ENCODE measurements around the gene TXNRD2.
A peak's percentile ranks its signal among the peaks of the same experiment; 100 is the strongest.

TXNRD2 gene

DNA sequence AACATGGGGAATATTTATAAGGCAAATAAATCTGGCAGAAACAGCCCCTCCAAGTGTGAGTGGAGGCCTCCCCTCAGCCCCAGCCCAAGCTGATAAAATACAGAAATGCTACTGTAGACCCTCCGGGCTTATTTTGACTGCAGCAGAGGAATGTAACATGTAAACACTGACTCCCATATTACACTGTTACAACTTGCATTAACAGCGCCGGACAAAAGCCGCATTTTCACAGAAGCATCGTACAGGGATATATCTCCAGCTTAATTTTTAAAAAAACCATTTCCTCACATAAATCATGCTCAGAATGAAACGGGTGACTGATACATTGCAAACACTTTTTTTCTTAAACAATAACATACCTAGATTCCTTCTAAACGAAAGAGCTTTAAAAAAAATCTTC lies 36.7 kb downstream of the TXNRD2 start:
- H3K79me1 ChIP-seq (replicated peaks; ENCODE audit: low read length, poor library complexity, severe bottlenecking), result no peaks in the 10 kb centered on the region
- no peak overlapping the region for H3K27ac ChIP-seq (ENCODE audit: low read length, poor library complexity, severe bottlenecking)
- no peak overlapping the region for H2AFZ ChIP-seq (ENCODE audit: low read depth, low read length)
- no peaks in the 10 kb centered on the region for H3K9me3 ChIP-seq (ENCODE audit: control insufficient read depth, low read length)
- DNase-seq, result no peak
- no peak overlapping the region for H2AK5ac ChIP-seq (ENCODE audit: low read length, severe bottlenecking)
- H3K14ac ChIP-seq (ENCODE audit: low read length in 2 of 2), result no peak overlapping the region
- H3K9ac ChIP-seq (ENCODE audit: low read length), result no peak overlapping the region
- no peak overlapping the region for H3K23ac ChIP-seq (ENCODE audit: low read length in 2 of 2)
- no peaks in the 10 kb centered on the region for H3K27me3 ChIP-seq (ENCODE audit: control insufficient read depth in 1 of 2, insufficient read depth in 1 of 2, low read length in 2 of 2)
- WGBS, result 16% methylated on average over 6 of the region's 7 CpGs
- no peak overlapping the region for H4K8ac ChIP-seq (ENCODE audit: low read length)
- no peak overlapping the region for H3K18ac ChIP-seq (ENCODE audit: low read depth in 1 of 2, low read length in 2 of 2)
- peaks cover 6 to 17% of the 10 kb centered on the region in 2 experiments for H3K36me3 ChIP-seq (ENCODE audit: control insufficient read depth in 1 of 2, insufficient read depth in 2 of 2, low read depth in 1 of 2, low read length in 2 of 2)
- no peak overlapping the region for H4K91ac ChIP-seq (ENCODE audit: low read length)
- no peak overlapping the region for H2BK120ac ChIP-seq (ENCODE audit: low read depth, low read length)
- no peak overlapping the region for H3K4me3 ChIP-seq (ENCODE audit: insufficient read depth in 1 of 2, low read depth in 1 of 2, low read length in 2 of 2)
- H2BK15ac ChIP-seq (ENCODE audit: low read depth, poor library complexity, severe bottlenecking), result no peak overlapping the region
- H2BK5ac ChIP-seq (ENCODE audit: low read depth, low read length, poor library complexity, severe bottlenecking), result no peak overlapping the region
- H3K4me1 ChIP-seq (ENCODE audit: control insufficient read depth, insufficient read depth, low read depth, low read length), result peaks cover 40% of the 10 kb centered on the region
- no peak overlapping the region for H3K4ac ChIP-seq (ENCODE audit: low read depth in 1 of 2, low read length in 2 of 2)
- no peak overlapping the region for H2BK12ac ChIP-seq (ENCODE audit: low read length in 2 of 2)
- H3K4me2 ChIP-seq (ENCODE audit: low read length, poor library complexity, severe bottlenecking), result no peak overlapping the region

DNA sequence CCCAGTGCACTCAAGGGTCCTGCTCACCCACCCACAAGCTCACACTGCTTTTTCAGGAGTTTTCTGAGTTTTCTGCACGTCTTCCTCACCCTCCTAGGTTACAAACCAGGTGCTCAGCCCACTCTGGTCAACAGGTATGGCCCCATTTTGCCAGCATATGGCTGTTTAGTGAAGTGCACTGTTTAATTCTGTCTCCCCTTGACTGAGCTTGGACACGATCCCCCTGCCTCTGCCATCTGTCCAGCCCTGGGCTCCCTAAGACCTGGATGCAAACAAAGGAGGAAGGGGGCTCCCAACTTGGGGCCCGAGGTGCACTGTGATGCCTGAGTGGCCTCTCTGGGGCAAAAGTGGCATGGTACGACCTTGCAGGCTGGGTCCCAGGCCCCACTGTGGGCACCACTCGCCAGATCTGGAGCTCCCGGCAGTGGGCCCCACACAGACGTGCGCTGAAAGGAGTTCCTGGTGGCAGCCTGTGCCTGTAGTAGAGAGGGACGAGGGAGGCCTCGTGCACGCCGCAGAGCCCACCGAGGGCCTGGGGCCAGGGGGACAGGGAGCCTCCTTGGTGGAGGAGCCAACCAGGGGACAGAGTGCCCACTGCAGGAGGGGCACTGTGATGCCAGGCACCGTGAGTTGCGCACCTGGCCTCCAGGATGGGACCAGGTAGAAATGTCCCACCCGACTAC lies 37.3 kb downstream of the TXNRD2 start:
- H3K4me3 ChIP-seq (ENCODE audit: insufficient read depth in 1 of 2, low read depth in 1 of 2, low read length in 2 of 2), result no peak overlapping the region
- peaks cover 34% of the 10 kb centered on the region for H3K4me1 ChIP-seq (ENCODE audit: control insufficient read depth, insufficient read depth, low read depth, low read length)
- no peak overlapping the region for H3K14ac ChIP-seq (ENCODE audit: low read length in 2 of 2)
- H3K27me3 ChIP-seq (ENCODE audit: control insufficient read depth in 1 of 2, insufficient read depth in 1 of 2, low read length in 2 of 2), result no peaks in the 10 kb centered on the region
- peak overlapping the region; percentile 60 for H4K91ac ChIP-seq (ENCODE audit: low read length)
- no peak overlapping the region for H2AFZ ChIP-seq (ENCODE audit: low read depth, low read length)
- no peak overlapping the region for H3K4me2 ChIP-seq (ENCODE audit: low read length, poor library complexity, severe bottlenecking)
- peak overlapping the region; percentile 44 for H2BK15ac ChIP-seq (ENCODE audit: low read depth, poor library complexity, severe bottlenecking)
- H3K9ac ChIP-seq (ENCODE audit: low read length), result no peak overlapping the region
- no peak overlapping the region for H4K8ac ChIP-seq (ENCODE audit: low read length)
- H2BK12ac ChIP-seq (ENCODE audit: low read length in 2 of 2), result peak overlapping the region in 1 of 2 experiments; percentile 87
- H2BK5ac ChIP-seq (ENCODE audit: low read depth, low read length, poor library complexity, severe bottlenecking), result no peak overlapping the region
- H3K18ac ChIP-seq (ENCODE audit: low read depth in 1 of 2, low read length in 2 of 2), result no peak overlapping the region
- no peak for DNase-seq
- peak overlapping the region; percentile 13 to 30 for H3K4ac ChIP-seq (ENCODE audit: low read depth in 1 of 2, low read length in 2 of 2)
- peaks cover 3 to 17% of the 10 kb centered on the region in 2 experiments for H3K36me3 ChIP-seq (ENCODE audit: control insufficient read depth in 1 of 2, insufficient read depth in 2 of 2, low read depth in 1 of 2, low read length in 2 of 2)
- peak overlapping the region; percentile 50 for H2AK5ac ChIP-seq (ENCODE audit: low read length, severe bottlenecking)
- no peak overlapping the region for H3K23ac ChIP-seq (ENCODE audit: low read length in 2 of 2)
- no peaks in the 10 kb centered on the region for H3K9me3 ChIP-seq (ENCODE audit: control insufficient read depth, low read length)
- whole genome bisulfite sequencing, result 92% methylated on average over 16 of the region's 16 CpGs
- H3K27ac ChIP-seq (ENCODE audit: low read length, poor library complexity, severe bottlenecking), result no peak overlapping the region
- H2BK120ac ChIP-seq (ENCODE audit: low read depth, low read length), result peak overlapping the region; percentile 43
- H3K79me1 ChIP-seq (replicated peaks; ENCODE audit: low read length, poor library complexity, severe bottlenecking), result no peaks in the 10 kb centered on the region

DNA sequence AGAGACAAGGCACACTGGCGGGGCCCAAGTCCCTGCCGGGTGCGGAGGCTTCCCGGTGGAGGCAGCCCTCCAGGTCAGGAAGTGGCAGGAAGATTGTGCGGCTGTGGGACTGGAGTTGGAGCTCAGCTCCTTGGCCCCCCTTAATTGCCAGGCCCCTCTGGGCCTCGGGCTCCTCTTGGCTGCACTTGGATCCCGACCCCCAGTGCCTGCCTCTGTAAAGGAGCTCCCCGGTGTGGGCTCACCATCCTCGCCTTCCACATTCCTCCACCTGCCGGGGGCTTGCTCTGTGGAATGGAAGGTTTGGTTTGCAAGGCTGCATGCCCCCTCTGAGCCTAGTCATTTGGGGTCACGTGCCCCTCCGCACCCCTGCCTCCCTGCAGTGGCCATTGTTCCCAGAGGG lies 38.1 kb downstream of the TXNRD2 start:
- H3K18ac ChIP-seq (ENCODE audit: low read depth in 1 of 2, low read length in 2 of 2), result peak overlapping the region in 1 of 2 experiments; percentile 6
- no peak overlapping the region for H3K4me2 ChIP-seq (ENCODE audit: low read length, poor library complexity, severe bottlenecking)
- H3K9ac ChIP-seq (ENCODE audit: low read length), result no peak overlapping the region
- peak overlapping the region; percentile 25 for H4K91ac ChIP-seq (ENCODE audit: low read length)
- H3K27ac ChIP-seq (ENCODE audit: low read length, poor library complexity, severe bottlenecking), result no peak overlapping the region
- no peak overlapping the region for H3K4me3 ChIP-seq (ENCODE audit: insufficient read depth in 1 of 2, low read depth in 1 of 2, low read length in 2 of 2)
- H3K4me1 ChIP-seq (ENCODE audit: control insufficient read depth, insufficient read depth, low read depth, low read length), result peaks cover 34% of the 10 kb centered on the region
- H3K27me3 ChIP-seq (ENCODE audit: control insufficient read depth in 1 of 2, insufficient read depth in 1 of 2, low read length in 2 of 2), result no peaks in the 10 kb centered on the region
- no peaks in the 10 kb centered on the region for H3K9me3 ChIP-seq (ENCODE audit: control insufficient read depth, low read length)
- DNase-seq, result no peak
- WGBS, result 76% methylated on average over 12 of the region's 12 CpGs
- no peak overlapping the region for H2AFZ ChIP-seq (ENCODE audit: low read depth, low read length)
- peak overlapping the region; percentile 31 for H4K8ac ChIP-seq (ENCODE audit: low read length)
- H3K4ac ChIP-seq (ENCODE audit: low read depth in 1 of 2, low read length in 2 of 2), result no peak overlapping the region
- H3K79me1 ChIP-seq (replicated peaks; ENCODE audit: low read length, poor library complexity, severe bottlenecking), result no peaks in the 10 kb centered on the region
- H2BK120ac ChIP-seq (ENCODE audit: low read depth, low read length), result no peak overlapping the region
- no peak overlapping the region for H2BK15ac ChIP-seq (ENCODE audit: low read depth, poor library complexity, severe bottlenecking)
- peak overlapping the region in 1 of 2 experiments; percentile 18 for H3K14ac ChIP-seq (ENCODE audit: low read length in 2 of 2)
- no peak overlapping the region for H2BK12ac ChIP-seq (ENCODE audit: low read length in 2 of 2)
- no peak overlapping the region for H3K23ac ChIP-seq (ENCODE audit: low read length in 2 of 2)
- peak overlapping the region; percentile 38 for H2AK5ac ChIP-seq (ENCODE audit: low read length, severe bottlenecking)
- H2BK5ac ChIP-seq (ENCODE audit: low read depth, low read length, poor library complexity, severe bottlenecking), result no peak overlapping the region
- H3K36me3 ChIP-seq (ENCODE audit: control insufficient read depth in 1 of 2, insufficient read depth in 2 of 2, low read depth in 1 of 2, low read length in 2 of 2), result peaks cover 10 to 14% of the 10 kb centered on the region in 2 experiments

DNA sequence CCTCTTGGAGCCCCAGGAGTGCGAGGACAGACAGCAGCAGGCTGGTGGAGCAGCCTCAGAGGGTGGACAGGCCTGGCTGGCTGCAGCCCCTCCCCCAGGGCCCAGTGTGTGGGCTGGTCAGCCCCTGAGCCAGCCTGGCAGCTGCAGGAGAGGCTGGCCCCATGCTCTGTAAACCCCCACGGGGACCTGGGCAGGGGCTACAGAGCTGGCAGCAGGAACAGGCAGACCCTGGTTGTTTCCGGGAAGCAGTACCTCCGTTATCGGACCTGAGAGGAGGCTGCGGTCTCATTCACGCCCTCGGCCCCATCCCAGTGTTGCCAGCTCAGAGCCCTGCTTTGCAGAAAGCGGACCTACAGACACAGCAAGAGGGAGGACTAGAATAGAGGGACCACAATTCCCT lies 38.6 kb downstream of the TXNRD2 start:
- Histone ChIP-seq H3K18ac (ENCODE audit: low read depth in 1 of 2, low read length in 2 of 2) (peak overlapping the region; percentile 6 to 10), H3K4ac (ENCODE audit: low read depth in 1 of 2, low read length in 2 of 2) (peak overlapping the region in 1 of 2 experiments; percentile 45), H3K4me3 (ENCODE audit: insufficient read depth in 1 of 2, low read depth in 1 of 2, low read length in 2 of 2) (no peak overlapping the region), H3K36me3 (ENCODE audit: control insufficient read depth in 1 of 2, insufficient read depth in 2 of 2, low read depth in 1 of 2, low read length in 2 of 2) (peaks cover 13 to 15% of the 10 kb centered on the region in 2 experiments), H3K9ac (ENCODE audit: low read length) (no peak overlapping the region), H3K14ac (ENCODE audit: low read length in 2 of 2) (peak overlapping the region in 1 of 2 experiments; percentile 18), H2BK15ac (ENCODE audit: low read depth, poor library complexity, severe bottlenecking) (no peak overlapping the region), H3K27me3 (ENCODE audit: control insufficient read depth in 1 of 2, insufficient read depth in 1 of 2, low read length in 2 of 2) (no peaks in the 10 kb centered on the region), H3K4me2 (ENCODE audit: low read length, poor library complexity, severe bottlenecking) (no peak overlapping the region), H2BK120ac (ENCODE audit: low read depth, low read length) (no peak overlapping the region), H3K27ac (ENCODE audit: low read length, poor library complexity, severe bottlenecking) (peak overlapping the region; percentile 20), H2AK5ac (ENCODE audit: low read length, severe bottlenecking) (peak overlapping the region; percentile 38), H3K4me1 (ENCODE audit: control insufficient read depth, insufficient read depth, low read depth, low read length) (peaks cover 34% of the 10 kb centered on the region), H4K8ac (ENCODE audit: low read length) (peak overlapping the region; percentile 58), H4K91ac (ENCODE audit: low read length) (peak overlapping the region; percentile 58), H3K23ac (ENCODE audit: low read length in 2 of 2) (no peak overlapping the region), H3K79me1 (replicated peaks; ENCODE audit: low read length, poor library complexity, severe bottlenecking) (no peaks in the 10 kb centered on the region), H3K9me3 (ENCODE audit: control insufficient read depth, low read length) (no peaks in the 10 kb centered on the region), H2BK5ac (ENCODE audit: low read depth, low read length, poor library complexity, severe bottlenecking) (no peak overlapping the region), H2BK12ac (ENCODE audit: low read length in 2 of 2) (peak overlapping the region in 1 of 2 experiments; percentile 17), H2AFZ (ENCODE audit: low read depth, low read length) (no peak overlapping the region)
- 71% methylated on average over 9 of the region's 9 CpGs for WGBS
- DNase-seq, result no peak
